Activated B cell treated with CpG ODN at 0.5 μM for 24 hours (primary cell): ENCODE results near the gene AVEN. TPM values are rescaled to one million over a fixed set of nuclear protein-coding genes. Genes with fewer than 3 reads are reported as not detected.

Source experiments
- ATAC-seq: fragments of 200-7000 bp; cut with Tn5 transposase; one replicate; pipeline ENCODE4 v1.10.0; 2021; ENCODE audit warnings: low read depth, mild to moderate bottlenecking, moderate library complexity
- CTCF ChIA-PET: fragments of 350-600 bp; sonication (Branson Sonifier 250); formaldehyde crosslinking; loops from one replicate; lab custom pipeline; 2021; ENCODE audit warnings: antibody characterized with exemption; lab: Charles Lee
- POLR2A ChIA-PET: fragments of 350-600 bp; sonication (Branson Sonifier 250); formaldehyde crosslinking; loops from one replicate; lab custom pipeline; 2021; ENCODE audit warnings: antibody characterized with exemption; lab: Charles Lee
- DNase-seq: peaks from one replicate; pipeline ENCODE4 v3.0.0; 2022
- H3K27ac Mint-ChIP-seq: one replicate; pipeline ENCODE4 v1.8.0; 2020; ENCODE audit warnings: mixed read lengths
- H3K27me3 Mint-ChIP-seq: one replicate; pipeline ENCODE4 v1.8.0; 2021; ENCODE audit warnings: mixed read lengths
- H3K36me3 Mint-ChIP-seq: one replicate; pipeline ENCODE4 v1.8.0; 2021; ENCODE audit warnings: low read depth, mixed read lengths
- H3K4me1 Mint-ChIP-seq: one replicate; pipeline ENCODE4 v1.8.0; 2021; ENCODE audit warnings: mixed read lengths
- H3K4me3 Mint-ChIP-seq: one replicate; pipeline ENCODE4 v1.8.0; 2020; ENCODE audit warnings: mild to moderate bottlenecking, mixed read lengths
- H3K9me3 Mint-ChIP-seq: one replicate; pipeline ENCODE4 v1.8.0; 2020; ENCODE audit warnings: mixed read lengths
- CTCF ChIP-seq: fragments of 200-600 bp; IDR thresholded peaks from one replicate; pipeline ENCODE4 v1.8.0; 2022; ENCODE audit warnings: antibody characterized with exemption, mild to moderate bottlenecking
- intact Hi-C: fragments of 100-400 bp; cut with micrococcal nuclease; formaldehyde crosslinking; loops from one replicate; pipeline ENCODE4 v1.15.1; 2024
- total RNA-seq: library from RNA; stranded (reverse); gene quantifications from 2 replicates; pipeline ENCODE4 v1.2.3, GENCODE V29; 2022

Gene AVEN
- total RNA-seq, 1 donor from 2014 or later: 14.1 TPM

GRCh38 chr15:33963831-33964664 lies 75.0 kb downstream of the AVEN start:
- Mint-ChIP-seq H3K4me3 (no peak overlapping the region), H3K36me3 (no peaks in the 10 kb centered on the region), H3K4me1 (no peaks in the 10 kb centered on the region), H3K9me3 (no peaks in the 10 kb centered on the region), H3K27ac (no peak overlapping the region), H3K27me3 (no peaks in the 10 kb centered on the region)
- ChIA-PET CTCF (interaction anchor here (0.6 to 2.0 kb wide), 2 partner anchors 229 to 721 kb away, joined by 4 to 5 read pairs; no protein-coding TSS in a partner anchor), POLR2A (no interaction called here)
- TF ChIP-seq CTCF: no peak
- ATAC-seq (no peak), DNase-seq (no peak)
- intact Hi-C loops: loop anchor here (2.0 to 5.0 kb wide), 2 partner anchors 227 to 671 kb away; no protein-coding TSS in a partner anchor

GRCh38 chr15:33960549-33960935 lies 78.5 kb downstream of the AVEN start:
- ChIA-PET CTCF (no interaction called here), POLR2A (no interaction called here)
- ATAC-seq (no peak), DNase-seq (no peak)
- Mint-ChIP-seq H3K4me1 (no peaks in the 10 kb centered on the region), H3K27ac (no peak overlapping the region), H3K27me3 (no peaks in the 10 kb centered on the region), H3K36me3 (no peaks in the 10 kb centered on the region), H3K9me3 (peaks cover 3% of the 10 kb centered on the region), H3K4me3 (no peak overlapping the region)
- intact Hi-C loops: loop anchor here (5.0 kb wide), 1 partner anchor 223 kb away; no protein-coding TSS in a partner anchor
- TF ChIP-seq CTCF: no peak

- H3K9me3 Mint-ChIP-seq: peaks cover 3% of the 10 kb centered on the region
- POLR2A ChIA-PET: no interaction called here
- intact Hi-C loops: loop anchor here (5.0 kb wide), 1 partner anchor 223 kb away; no protein-coding TSS in a partner anchor
Observed at GRCh38 chr15:33959844-33960548, 79.0 kb downstream of the AVEN start.

GRCh38 chr15:33956397-33956796 lies 82.6 kb downstream of the AVEN start:
- no peak overlapping the region for H3K4me3 Mint-ChIP-seq
- TF ChIP-seq CTCF: no peak

More at GRCh38 chr15:33959844-33960548, 79.0 kb downstream of the AVEN start:
- TF ChIP-seq CTCF: no peak
- Mint-ChIP-seq H3K36me3 (no peaks in the 10 kb centered on the region), H3K27ac (no peak overlapping the region), H3K27me3 (no peaks in the 10 kb centered on the region), H3K4me1 (no peaks in the 10 kb centered on the region), H3K4me3 (no peak overlapping the region)
- DNase-seq (no peak), ATAC-seq (no peak)
- CTCF ChIA-PET: no interaction called here

GRCh38 chr15:33955945-33956344 lies 83.1 kb downstream of the AVEN start:
- ChIA-PET CTCF (no interaction called here), POLR2A (no interaction called here)
- peaks cover 5% of the 10 kb centered on the region for H3K9me3 Mint-ChIP-seq
- H3K27me3 Mint-ChIP-seq: no peaks in the 10 kb centered on the region
- no peak for ATAC-seq
- H3K4me3 Mint-ChIP-seq: no peak overlapping the region
- H3K36me3 Mint-ChIP-seq: no peaks in the 10 kb centered on the region
- H3K4me1 Mint-ChIP-seq: no peaks in the 10 kb centered on the region
- intact Hi-C loops: no loop called here
- TF ChIP-seq CTCF: no peak
- no peak overlapping the region for H3K27ac Mint-ChIP-seq
- DNase-seq: no peak

More at GRCh38 chr15:33956397-33956796, 82.6 kb downstream of the AVEN start:
- intact Hi-C loops: no loop called here
- Mint-ChIP-seq H3K9me3 (peaks cover 5% of the 10 kb centered on the region), H3K36me3 (no peaks in the 10 kb centered on the region), H3K27me3 (no peaks in the 10 kb centered on the region), H3K4me1 (no peaks in the 10 kb centered on the region), H3K27ac (no peak overlapping the region)
- POLR2A ChIA-PET: no interaction called here
- DNase-seq (no peak), ATAC-seq (no peak)
- CTCF ChIA-PET: no interaction called here
